Loucy (cell line): ENCODE measurements around the gene TBX3.

ENCODE experiments used
- EZH2phosphoT487 ChIP-seq: fragments of 200-600 bp; IDR thresholded peaks from 2 replicates; pipeline ENCODE4 v1.6.1; 2018; ENCODE audit warnings: antibody characterized with exemption, mild to moderate bottlenecking, moderate library complexity, borderline replicate concordance
- TF ChIP-seq, protein P1 (sequence below): fragments of 200-600 bp; sonication (generic); conservative IDR thresholded peaks from 2 replicates; pipeline ENCODE4 v1.5.1; 2014; ENCODE audit warnings: mild to moderate bottlenecking, antibody characterized with exemption, low read length

DNA sequence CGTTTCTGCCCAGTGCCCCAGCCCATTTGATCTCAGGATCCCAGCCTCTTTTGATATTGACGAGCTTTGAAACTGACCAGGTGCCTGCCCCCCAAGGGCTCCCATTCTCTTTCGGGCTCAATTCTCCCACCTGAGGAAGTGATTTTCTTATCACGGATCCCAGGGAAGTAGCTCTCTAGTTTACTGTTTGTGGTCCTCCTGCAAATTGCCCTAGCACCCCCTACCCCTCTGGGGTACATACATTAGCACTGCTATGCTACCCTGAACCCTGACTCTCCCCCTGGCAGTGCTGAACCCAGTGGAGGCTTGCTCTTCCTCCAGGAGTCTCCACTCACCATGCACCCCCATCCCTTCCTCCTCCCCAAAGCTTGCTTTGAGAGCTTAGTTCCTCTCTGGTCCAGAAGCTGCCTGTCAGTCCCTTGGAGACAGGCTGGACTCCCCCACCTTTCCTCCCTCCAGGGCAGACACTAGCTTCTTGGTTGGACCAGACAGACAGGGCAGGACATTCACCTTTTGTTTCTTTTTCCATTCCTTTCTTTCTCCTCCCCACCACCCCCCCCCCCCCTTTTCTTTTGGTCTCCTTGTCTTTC lies 4.4 kb upstream of the TBX3 start:
- TF ChIP-seq, protein P1, sequence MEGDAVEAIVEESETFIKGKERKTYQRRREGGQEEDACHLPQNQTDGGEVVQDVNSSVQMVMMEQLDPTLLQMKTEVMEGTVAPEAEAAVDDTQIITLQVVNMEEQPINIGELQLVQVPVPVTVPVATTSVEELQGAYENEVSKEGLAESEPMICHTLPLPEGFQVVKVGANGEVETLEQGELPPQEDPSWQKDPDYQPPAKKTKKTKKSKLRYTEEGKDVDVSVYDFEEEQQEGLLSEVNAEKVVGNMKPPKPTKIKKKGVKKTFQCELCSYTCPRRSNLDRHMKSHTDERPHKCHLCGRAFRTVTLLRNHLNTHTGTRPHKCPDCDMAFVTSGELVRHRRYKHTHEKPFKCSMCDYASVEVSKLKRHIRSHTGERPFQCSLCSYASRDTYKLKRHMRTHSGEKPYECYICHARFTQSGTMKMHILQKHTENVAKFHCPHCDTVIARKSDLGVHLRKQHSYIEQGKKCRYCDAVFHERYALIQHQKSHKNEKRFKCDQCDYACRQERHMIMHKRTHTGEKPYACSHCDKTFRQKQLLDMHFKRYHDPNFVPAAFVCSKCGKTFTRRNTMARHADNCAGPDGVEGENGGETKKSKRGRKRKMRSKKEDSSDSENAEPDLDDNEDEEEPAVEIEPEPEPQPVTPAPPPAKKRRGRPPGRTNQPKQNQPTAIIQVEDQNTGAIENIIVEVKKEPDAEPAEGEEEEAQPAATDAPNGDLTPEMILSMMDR = no peak
- no peak for TF ChIP-seq EZH2phosphoT487
